ENCODE data around the gene CCDC127. TPM values are rescaled to one million over a fixed set of nuclear protein-coding genes. Genes with fewer than 3 reads are reported as not detected.

Gene CCDC127
- total and polyA plus RNA-seq, 2 donors (not counting 3 experiments of a cell fraction or from before 2014, with no cell fraction given) = 3.4 to 6.3 TPM

DNA sequence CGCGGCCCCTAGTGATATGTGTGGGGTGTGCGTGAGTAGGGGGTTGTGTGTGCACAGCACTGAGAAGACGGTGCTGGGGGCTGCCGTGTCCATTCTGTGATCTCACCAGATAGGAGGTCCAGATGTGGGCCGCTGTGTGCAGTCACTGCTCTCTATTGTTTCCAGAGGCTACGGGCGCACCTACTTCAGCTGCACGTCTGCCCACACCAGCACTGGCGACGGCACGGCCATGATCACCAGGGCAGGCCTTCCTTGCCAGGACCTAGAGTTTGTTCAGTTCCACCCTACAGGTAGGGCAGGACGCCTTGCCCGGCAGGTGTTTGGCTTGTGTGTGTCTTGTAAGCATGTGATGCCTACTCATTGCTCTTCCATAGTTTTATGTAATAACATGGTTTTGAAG lies 12.8 kb upstream of the CCDC127 start:
- no peaks in the 10 kb centered on the region for H3K9me3 ChIP-seq (replicated peaks; ENCODE audit: control insufficient read depth, insufficient read depth, low read length)
- H3K36me3 ChIP-seq (ENCODE audit: control insufficient read depth in 2 of 2, extremely low read depth in 1 of 2, insufficient read depth in 2 of 2, low read length in 2 of 2) = peaks cover 21 to 46% of the 10 kb centered on the region in 2 experiments
- no peaks in the 10 kb centered on the region for H3K27me3 ChIP-seq (ENCODE audit: control insufficient read depth in 2 of 2, insufficient read depth in 2 of 2, low read length in 2 of 2)
- H3K9me1 ChIP-seq (replicated peaks; ENCODE audit: control insufficient read depth, extremely low read depth, insufficient read depth, low read length) = no peaks in the 10 kb centered on the region
- H3K4me1 ChIP-seq (ENCODE audit: control insufficient read depth, extremely low read depth, insufficient read depth, low read length) = no peaks in the 10 kb centered on the region
- ChIA-PET CTCF (no interaction called here), POLR2A (no interaction called here)
- H3K9ac ChIP-seq (replicated peaks; ENCODE audit: extremely low read depth, insufficient read depth, low read length) = no peak overlapping the region
- H3K27ac ChIP-seq (ENCODE audit: insufficient read depth, low read depth, low read length) = no peak overlapping the region
- dilution Hi-C loops (cut with MboI; ENCODE audit: extremely low pct_ligation_motif_present, low sequenced_read_pairs) (no loop called here), intact Hi-C loops (cut with micrococcal nuclease) (no loop called here)
- H3K4me3 ChIP-seq (replicated peaks in 1 of 3; ENCODE audit: insufficient read depth in 1 of 3, low read depth in 1 of 3, low read length in 3 of 3) = no peak overlapping the region
- H2AFZ ChIP-seq (ENCODE audit: low read depth, low read length) = no peak overlapping the region
- no peaks in the 10 kb centered on the region for H4K20me1 ChIP-seq (replicated peaks; ENCODE audit: control insufficient read depth, extremely low read depth, insufficient read depth, low read length)
- TF ChIP-seq FOS (IDR thresholded peaks at IDR 0.05; ENCODE audit: borderline replicate concordance, insufficient read depth, low read length) = no peak
- TF ChIP-seq, protein P1, sequence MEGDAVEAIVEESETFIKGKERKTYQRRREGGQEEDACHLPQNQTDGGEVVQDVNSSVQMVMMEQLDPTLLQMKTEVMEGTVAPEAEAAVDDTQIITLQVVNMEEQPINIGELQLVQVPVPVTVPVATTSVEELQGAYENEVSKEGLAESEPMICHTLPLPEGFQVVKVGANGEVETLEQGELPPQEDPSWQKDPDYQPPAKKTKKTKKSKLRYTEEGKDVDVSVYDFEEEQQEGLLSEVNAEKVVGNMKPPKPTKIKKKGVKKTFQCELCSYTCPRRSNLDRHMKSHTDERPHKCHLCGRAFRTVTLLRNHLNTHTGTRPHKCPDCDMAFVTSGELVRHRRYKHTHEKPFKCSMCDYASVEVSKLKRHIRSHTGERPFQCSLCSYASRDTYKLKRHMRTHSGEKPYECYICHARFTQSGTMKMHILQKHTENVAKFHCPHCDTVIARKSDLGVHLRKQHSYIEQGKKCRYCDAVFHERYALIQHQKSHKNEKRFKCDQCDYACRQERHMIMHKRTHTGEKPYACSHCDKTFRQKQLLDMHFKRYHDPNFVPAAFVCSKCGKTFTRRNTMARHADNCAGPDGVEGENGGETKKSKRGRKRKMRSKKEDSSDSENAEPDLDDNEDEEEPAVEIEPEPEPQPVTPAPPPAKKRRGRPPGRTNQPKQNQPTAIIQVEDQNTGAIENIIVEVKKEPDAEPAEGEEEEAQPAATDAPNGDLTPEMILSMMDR (IDR thresholded peaks at IDR 0.05; ENCODE audit: extremely low read depth in 1 of 2, insufficient read depth in 1 of 2, low read depth in 1 of 2, low read length in 2 of 2) = no peak
- TF ChIP-seq POLR2AphosphoS5 (IDR thresholded peaks at IDR 0.05; ENCODE audit: insufficient read depth, low read depth, low read length) = no peak
- TF ChIP-seq POLR2A (IDR thresholded peaks at IDR 0.05; ENCODE audit: low read depth, low read length) = no peak
- no peak for TF ChIP-seq MAX (IDR thresholded peaks at IDR 0.05; ENCODE audit: insufficient read depth, insufficient read length)
- no peak for TF ChIP-seq GATA2 (IDR thresholded peaks at IDR 0.05; ENCODE audit: insufficient read depth, insufficient read length, low read depth, low read length)
- TF ChIP-seq EZH2 (IDR thresholded peaks at IDR 0.05; ENCODE audit: borderline replicate concordance, low read depth, low read length, severe bottlenecking) = no peak
- TF ChIP-seq JUN (IDR thresholded peaks at IDR 0.05; ENCODE audit: borderline replicate concordance, insufficient read depth, insufficient read length, low read depth) = no peak
- no peak for TF ChIP-seq MYC (IDR thresholded peaks at IDR 0.05; ENCODE audit: low read depth, low read length)
- DNase-seq (ENCODE audit: low read depth, low spot score) = no peak
- no TSS peak for BruUV-seq (replicated peaks)
- H3K4me2 ChIP-seq (ENCODE audit: insufficient read depth, low read length) = no peak overlapping the region
- peaks cover 13% of the 10 kb centered on the region for H3K79me2 ChIP-seq (ENCODE audit: control insufficient read depth, insufficient read depth, low read length)
- no peak for FAIRE-seq

Measured in endothelial cell of umbilical vein (primary cell).